ENCODE measurements around the gene KCNA2. TPM values are rescaled to one million over a fixed set of nuclear protein-coding genes. Genes with fewer than 3 reads are reported as not detected.

The KCNA2 gene
- total RNA-seq, 1 experiment from 2014 or later, result not detected

GRCh38 chr1:110561596-110561995 lies 44.6 kb downstream of the KCNA2 start:
- Histone ChIP-seq H3K4me3 (no peak overlapping the region), H3K36me3 (no peaks in the 10 kb centered on the region), H3K9me3 (no peaks in the 10 kb centered on the region), H3K27me3 (peaks cover 29% of the 10 kb centered on the region)
- no peak for DNase-seq

- Histone ChIP-seq H3K27me3 (peaks cover 38% of the 10 kb centered on the region), H3K36me3 (no peaks in the 10 kb centered on the region), H3K4me3 (no peak overlapping the region), H3K9me3 (no peaks in the 10 kb centered on the region)
- DNase-seq, result peak; percentile 52
Observed at GRCh38 chr1:110559157-110559556, 47.0 kb downstream of the KCNA2 start.

DNA sequence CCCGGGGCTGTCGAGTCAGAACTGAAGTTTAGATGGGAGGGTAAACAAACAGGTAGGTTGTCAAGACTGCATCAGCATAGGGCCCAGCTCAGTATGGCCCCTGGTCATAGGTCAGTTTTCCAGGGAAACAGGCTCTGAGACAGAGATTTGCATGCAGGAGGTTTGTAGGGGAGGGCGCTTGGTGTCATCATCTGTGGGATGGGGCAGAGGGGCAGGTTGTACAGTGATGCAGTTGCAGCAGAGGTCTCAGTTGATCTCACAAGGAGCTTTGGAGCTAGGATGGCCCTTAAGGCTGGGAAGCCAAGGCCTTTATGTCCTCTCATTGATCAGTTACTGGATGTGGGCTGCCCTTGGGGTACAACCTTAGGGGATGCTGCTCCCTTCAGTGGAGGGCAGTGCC lies 48.7 kb downstream of the KCNA2 start:
- DNase-seq, result no peak
- no peaks in the 10 kb centered on the region for H3K9me3 ChIP-seq
- no peak overlapping the region for H3K4me3 ChIP-seq
- peaks cover 47% of the 10 kb centered on the region for H3K27me3 ChIP-seq
- no peaks in the 10 kb centered on the region for H3K36me3 ChIP-seq

GRCh38 chr1:110556471-110556807 lies 49.7 kb downstream of the KCNA2 start:
- peaks cover 47% of the 10 kb centered on the region for H3K27me3 ChIP-seq
- no peak overlapping the region for H3K4me3 ChIP-seq
- H3K36me3 ChIP-seq, result no peaks in the 10 kb centered on the region
- DNase-seq, result no peak
- no peaks in the 10 kb centered on the region for H3K9me3 ChIP-seq

GRCh38 chr1:110555807-110556470 lies 50.2 kb downstream of the KCNA2 start:
- Histone ChIP-seq H3K9me3 (no peaks in the 10 kb centered on the region), H3K36me3 (no peaks in the 10 kb centered on the region), H3K27me3 (peaks cover 48% of the 10 kb centered on the region), H3K4me3 (no peak overlapping the region)
- DNase-seq, result peak; percentile 62

DNA sequence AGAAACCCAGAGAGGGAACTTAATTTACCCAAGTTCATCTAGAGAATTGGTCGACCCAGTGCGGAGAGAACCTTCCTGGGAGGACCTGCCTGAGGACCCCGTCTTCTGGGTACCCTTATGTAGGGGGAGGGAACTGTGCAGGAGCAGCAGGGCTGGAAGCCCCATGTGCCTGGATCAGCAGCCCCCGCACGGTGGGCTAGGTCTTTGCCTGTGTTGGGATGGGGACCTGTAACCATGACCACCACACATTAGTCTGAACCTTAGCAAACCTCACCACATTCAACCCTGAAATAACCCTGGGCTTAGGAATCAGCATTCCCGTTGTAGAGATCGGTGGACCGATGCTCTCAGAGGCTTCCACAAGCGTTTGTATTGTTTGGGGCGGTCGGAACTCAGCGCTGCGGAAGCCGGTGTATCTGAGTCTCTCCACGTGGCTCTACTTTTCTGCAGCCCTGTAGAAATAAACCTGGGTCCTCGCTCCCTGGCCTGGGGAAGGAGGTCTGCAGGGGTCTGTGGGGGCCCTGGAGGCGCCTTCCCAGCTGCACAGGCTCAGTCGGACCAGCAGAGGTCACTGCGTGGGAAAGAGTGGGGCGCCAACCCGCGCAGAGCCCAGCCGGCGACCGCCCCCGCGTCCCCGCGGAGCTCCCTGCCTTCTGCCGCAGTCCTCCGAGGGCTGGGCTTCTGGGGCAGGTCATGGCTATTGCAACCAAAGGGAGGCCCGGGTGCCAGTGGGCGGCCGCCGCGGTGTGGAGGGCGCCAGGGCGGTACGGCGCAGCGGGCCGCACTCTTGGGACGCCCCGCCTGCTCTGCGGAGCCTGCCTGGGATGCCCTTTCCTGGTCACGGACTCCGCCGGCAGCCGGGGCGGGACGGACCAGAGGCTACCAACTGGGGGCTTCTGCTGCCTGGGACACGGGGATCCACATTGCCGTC lies 51.0 kb downstream of the KCNA2 start:
- Histone ChIP-seq H3K36me3 (no peaks in the 10 kb centered on the region), H3K9me3 (no peaks in the 10 kb centered on the region), H3K27me3 (peaks cover 53% of the 10 kb centered on the region), H3K4me3 (no peak overlapping the region)
- peak; percentile 49 for DNase-seq

DNA sequence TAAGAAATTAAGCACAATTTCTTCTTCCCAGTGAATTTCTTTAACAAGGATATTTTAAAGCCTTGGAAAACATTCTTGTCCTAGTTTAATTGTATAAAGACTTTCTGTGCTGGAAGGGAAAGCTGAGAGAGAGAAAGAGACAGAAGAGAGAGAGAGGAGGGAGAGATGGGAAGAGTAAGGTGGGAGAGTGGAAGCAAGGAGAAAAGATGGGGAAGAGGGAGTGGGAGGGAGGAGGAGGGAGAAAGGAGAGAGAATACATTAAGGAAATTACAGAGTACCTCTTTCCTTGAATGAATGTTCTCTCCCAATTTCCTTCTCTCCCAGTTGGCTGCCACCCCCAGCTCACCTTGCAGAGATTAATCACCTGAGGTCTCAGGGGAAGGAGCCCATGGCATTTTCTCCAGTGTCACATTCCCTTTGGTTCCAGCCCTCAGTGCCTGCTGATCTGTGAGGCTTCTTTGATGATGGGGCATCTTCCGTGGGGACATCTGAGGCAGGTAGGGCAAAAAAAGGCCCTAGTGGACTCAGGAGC lies 54.8 kb downstream of the KCNA2 start:
- no peaks in the 10 kb centered on the region for H3K9me3 ChIP-seq
- peaks cover 46% of the 10 kb centered on the region for H3K27me3 ChIP-seq
- no peak for DNase-seq
- no peaks in the 10 kb centered on the region for H3K36me3 ChIP-seq
- no peak overlapping the region for H3K4me3 ChIP-seq

DNA sequence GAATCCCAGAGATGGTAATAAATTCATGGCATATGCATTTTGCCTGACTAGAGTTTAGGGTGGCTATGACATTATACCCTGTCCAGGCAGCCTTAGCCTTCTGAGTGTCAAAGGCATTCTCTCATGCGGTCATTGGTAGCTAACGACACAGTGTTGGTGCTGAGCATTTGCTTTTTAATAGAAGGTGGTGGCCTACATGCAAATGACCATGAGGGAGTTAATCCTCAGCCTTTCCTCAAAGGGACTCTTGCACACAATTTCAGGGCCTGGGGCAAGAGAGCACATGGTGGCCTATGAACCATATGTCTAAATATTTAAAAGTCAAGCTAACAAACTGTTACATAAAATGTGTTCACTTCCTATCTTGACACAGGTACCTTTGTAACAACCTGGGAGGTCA lies 56.3 kb downstream of the KCNA2 start:
- Histone ChIP-seq H3K36me3 (no peaks in the 10 kb centered on the region), H3K27me3 (peaks cover 32% of the 10 kb centered on the region), H3K9me3 (no peaks in the 10 kb centered on the region), H3K4me3 (no peak overlapping the region)
- no peak for DNase-seq

GRCh38 chr1:110548381-110548780 lies 57.8 kb downstream of the KCNA2 start:
- DNase-seq, result no peak
- Histone ChIP-seq H3K27me3 (peaks cover 23% of the 10 kb centered on the region), H3K9me3 (no peaks in the 10 kb centered on the region), H3K4me3 (no peak overlapping the region), H3K36me3 (no peaks in the 10 kb centered on the region)

GRCh38 chr1:110547017-110547416 lies 59.1 kb downstream of the KCNA2 start:
- no peaks in the 10 kb centered on the region for H3K9me3 ChIP-seq
- no peak overlapping the region for H3K4me3 ChIP-seq
- H3K36me3 ChIP-seq, result no peaks in the 10 kb centered on the region
- DNase-seq, result no peak
- peaks cover 14% of the 10 kb centered on the region for H3K27me3 ChIP-seq

- H3K27me3 ChIP-seq, result peaks cover 12% of the 10 kb centered on the region
Observed at GRCh38 chr1:110545492-110545891, 60.7 kb downstream of the KCNA2 start.

GRCh38 chr1:110544753-110545152 lies 61.4 kb downstream of the KCNA2 start:
- H3K27me3 ChIP-seq, result peaks cover 7% of the 10 kb centered on the region
- H3K4me3 ChIP-seq, result no peak overlapping the region
- no peak for DNase-seq
- no peaks in the 10 kb centered on the region for H3K9me3 ChIP-seq
- H3K36me3 ChIP-seq, result no peaks in the 10 kb centered on the region

More at GRCh38 chr1:110545492-110545891, 60.7 kb downstream of the KCNA2 start:
- no peak for DNase-seq
- Histone ChIP-seq H3K4me3 (no peak overlapping the region), H3K9me3 (no peaks in the 10 kb centered on the region), H3K36me3 (no peaks in the 10 kb centered on the region)

Other genes with a start within 250 kb of the KCNA2 start
- 30.5 and 32.0 TPM in 2 replicates for gene SLC16A4, start 215.3 kb downstream of the KCNA2 start, total RNA-seq (2014; rRNA removed; shearing (Covaris generic); ENCODE audit: low replicate concordance)
- 133 and 137 TPM in 2 replicates for gene LAMTOR5, start 198.7 kb downstream of the KCNA2 start, total RNA-seq (2014; rRNA removed; shearing (Covaris generic); ENCODE audit: low replicate concordance)
- not detected in 2 replicates for gene PROK1, start 155.2 kb downstream of the KCNA2 start, total RNA-seq (2014; rRNA removed; shearing (Covaris generic); ENCODE audit: low replicate concordance)
- not detected in 2 replicates for gene KCNA10, start 87.2 kb downstream of the KCNA2 start, total RNA-seq (2014; rRNA removed; shearing (Covaris generic); ENCODE audit: low replicate concordance)
- not detected in 2 replicates for gene KCNA3, start 68.6 kb upstream of the KCNA2 start, total RNA-seq (2014; rRNA removed; shearing (Covaris generic); ENCODE audit: low replicate concordance)

Measured in MG63 (cell line).